GM21360 (cell line): ENCODE results near the gene CPVL.
A peak's percentile ranks its signal among the peaks of the same experiment; 100 is the strongest.
"Not testable (repeated sequence)": the region's sequence is repeated elsewhere in the genome, so short reads cannot be mapped to it uniquely, and the experiment has no call there.

Experiments
- ATAC-seq: cut with Tn5 transposase; IDR thresholded peaks from one replicate; pipeline ENCODE4 v1.9.1; 2021; ENCODE audit warnings: mild to moderate bottlenecking, moderate library complexity; ENCODE audit not compliant: unreplicated experiment

Gene CPVL

DNA sequence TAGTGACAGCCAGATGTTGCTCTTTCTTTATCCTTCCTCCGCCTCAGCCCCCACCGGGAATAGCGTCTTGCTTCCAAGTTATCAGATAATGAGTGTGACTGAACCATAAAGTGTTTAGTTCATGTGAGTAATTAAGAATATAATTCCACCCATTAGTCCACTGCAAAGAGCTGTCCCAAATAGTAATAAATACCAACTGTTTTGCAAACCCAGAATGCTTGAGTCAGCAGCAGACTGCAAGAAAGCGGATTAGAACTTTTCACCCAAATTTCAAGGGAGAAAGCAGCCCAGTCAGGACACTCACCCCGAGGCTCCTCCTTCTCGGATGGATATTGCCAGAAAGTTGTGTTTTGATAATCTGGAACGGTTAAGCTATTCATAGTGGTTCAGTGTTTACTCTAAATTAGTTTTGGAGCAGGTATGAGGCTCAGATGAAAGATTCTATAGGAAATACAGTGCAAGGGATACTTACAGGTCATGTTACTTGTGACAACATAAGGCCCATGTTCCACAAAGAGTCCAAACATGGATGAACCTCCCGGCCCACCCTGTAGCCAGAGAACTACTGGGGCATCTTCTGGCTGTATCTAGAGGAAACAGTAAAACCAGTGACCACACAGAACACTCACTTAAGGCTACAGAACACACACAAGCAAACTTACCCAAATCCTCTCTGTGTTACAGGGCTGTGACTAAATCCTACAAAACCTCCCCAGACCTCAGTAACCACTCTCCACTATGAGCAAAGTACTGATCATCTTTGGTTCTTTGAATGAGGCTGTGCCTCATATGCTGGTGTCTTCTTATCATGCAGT lies 50.5 kb downstream of the CPVL start:
- ATAC-seq, result no peak

DNA sequence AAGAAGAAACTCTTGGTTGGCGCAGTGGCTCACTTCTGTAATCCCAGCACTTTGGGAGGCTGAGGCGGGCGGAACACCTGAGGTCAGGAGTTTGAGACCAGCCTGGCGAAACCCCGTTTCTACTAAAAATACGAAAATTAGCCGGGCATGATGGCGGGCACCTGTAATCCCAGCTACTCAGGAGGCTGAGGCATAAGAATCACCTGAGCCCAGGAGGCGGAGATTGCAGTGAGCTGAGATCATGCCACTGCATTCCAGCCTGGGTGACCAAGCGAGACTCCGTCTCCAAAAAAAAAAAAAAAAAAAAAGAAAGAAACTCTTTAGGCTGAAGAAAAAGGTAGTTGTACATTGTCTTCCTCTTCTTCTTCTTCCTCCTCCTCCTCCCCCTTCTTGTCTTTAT lies 53.2 kb downstream of the CPVL start:
- not testable (repeated sequence) for ATAC-seq

DNA sequence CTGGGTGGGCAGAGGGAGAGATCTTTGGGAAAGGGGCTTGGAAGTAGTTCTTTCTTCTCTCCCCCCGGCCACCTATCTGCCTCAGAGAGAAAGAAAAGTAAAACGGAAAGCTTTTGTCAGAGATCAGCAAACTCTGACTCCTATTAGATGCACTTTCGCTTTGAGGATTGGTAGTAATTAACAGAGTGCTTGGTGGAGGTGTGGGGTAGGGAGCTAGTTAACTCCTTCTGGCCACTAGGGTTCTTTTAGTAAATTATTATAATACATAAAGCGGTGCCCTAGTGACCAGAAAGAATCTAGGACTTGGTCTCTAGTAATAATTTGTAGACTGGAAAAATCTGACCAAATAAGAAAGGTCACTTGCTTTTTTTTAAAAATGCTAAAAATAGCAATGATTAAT lies 54.6 kb downstream of the CPVL start:
- ATAC-seq, result no peak

DNA sequence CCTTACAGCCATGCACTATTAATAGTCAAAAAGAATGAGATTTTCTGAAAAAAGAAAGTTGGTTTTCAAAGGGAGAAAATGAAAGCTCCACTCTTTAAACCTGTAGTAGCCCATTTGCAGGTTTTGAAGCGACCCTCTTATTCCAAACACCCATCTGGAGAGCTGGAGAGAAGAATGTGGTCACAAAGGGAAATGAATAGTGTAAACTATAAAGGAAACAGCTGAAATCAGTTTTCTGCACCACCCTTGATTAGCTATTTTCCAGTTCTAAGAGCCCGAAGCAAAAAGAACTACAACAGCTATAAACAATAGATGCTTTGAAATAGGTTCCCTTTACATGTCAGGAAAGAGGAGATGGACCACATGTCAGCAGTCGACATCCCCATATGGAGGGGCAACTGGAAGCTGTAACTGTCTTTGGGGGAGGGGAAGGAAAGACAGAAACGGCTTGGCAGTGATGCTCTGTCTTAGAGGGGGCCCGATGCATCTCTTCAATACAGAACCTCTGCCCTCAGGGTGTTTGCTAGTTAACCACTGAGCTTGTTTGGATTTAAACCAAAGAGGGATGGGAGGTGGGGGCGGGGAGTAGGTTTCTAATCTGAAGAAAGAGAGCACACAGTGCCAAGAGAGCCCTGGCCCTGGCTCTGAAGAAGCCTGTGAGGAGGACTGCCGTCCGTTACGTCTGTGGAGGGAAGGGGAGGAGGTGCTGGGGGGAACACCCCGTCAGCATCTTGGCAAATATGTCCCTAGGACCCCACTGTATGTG lies 55.3 kb downstream of the CPVL start:
- no peak for ATAC-seq

DNA sequence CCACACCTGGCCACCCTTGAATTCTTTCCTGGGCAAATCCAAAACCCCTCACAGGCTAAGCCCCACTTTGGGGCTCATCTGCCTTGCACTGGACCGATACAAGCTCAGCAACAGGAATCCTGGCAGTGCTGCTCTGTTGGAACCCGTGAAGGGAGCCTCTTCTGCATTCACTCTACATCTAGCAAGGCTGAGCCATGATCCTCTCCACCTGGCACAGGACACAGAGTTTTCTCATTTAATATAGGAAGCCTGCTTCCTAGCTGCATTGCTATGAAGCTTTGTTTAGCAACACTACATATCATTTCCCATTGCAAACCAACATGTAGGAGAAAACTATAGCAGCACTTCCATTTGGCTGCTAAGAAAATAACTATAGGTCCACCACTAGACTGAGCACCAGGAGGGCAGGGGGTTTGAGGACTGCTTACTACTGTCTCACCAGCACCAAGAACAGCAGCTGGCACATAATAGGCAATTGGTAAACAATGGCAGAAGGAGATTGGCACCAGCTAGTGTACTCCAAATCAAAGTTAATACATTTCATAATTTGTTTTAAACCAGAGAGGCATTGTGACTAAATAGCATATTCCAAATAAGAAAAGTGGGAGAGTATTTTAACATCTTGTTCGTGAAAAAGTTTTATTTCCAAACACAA lies 56.1 kb downstream of the CPVL start:
- ATAC-seq, result no peak

DNA sequence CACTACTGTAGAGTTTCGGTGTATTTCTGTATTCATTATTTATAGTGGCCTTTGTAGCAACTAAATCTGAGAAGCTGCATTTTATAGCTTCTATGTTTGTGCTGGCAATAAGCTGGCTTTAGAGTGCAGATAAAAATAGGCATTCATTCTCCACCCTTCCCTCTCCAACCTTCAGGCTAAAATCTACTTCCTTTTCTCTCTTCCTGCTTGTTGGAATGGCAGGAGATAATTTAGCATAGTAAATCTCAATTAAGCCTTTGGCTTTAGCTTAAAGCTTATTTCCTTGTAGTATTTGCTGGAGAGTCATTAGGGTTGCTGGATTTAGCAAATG lies 58.5 kb downstream of the CPVL start:
- ATAC-seq, result no peak

DNA sequence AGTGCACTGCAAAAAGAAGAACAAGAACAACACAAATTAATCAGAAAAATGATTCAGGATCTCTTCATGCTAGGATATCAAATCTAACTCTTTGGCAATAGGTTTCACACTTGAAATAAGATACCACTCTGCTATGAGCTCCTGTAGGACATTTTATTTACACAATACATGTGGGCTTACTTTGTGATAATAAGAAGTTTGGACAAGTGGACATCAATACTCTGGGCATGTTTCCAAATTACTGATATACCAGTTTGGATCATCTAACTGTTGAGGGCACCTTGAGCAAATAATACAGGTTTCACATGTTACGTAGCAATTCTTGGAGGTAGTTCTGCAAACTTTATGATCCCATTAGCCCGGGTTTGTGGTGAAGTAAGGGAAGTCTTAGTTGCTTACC lies 59.8 kb downstream of the CPVL start:
- ATAC-seq, result no peak

DNA sequence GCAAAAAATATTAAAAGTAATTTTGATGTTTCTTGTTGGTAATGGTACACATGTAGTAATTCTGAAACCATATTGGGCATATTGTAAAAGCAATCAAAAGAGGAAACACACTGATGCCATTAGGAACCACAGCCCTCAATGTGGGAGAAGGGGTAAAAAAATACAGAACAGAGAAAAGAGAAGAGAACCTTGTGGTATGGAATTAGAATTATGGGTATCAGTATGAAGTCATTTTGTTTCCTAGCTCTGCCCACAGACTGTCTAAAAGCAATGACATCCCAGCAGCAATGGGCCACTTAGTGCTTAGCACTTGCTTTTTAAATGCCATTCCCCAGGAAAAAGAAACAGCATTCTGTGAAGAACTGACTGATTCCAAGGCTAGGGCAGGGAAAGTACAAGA lies 61.5 kb downstream of the CPVL start:
- ATAC-seq, result peak; percentile 77

DNA sequence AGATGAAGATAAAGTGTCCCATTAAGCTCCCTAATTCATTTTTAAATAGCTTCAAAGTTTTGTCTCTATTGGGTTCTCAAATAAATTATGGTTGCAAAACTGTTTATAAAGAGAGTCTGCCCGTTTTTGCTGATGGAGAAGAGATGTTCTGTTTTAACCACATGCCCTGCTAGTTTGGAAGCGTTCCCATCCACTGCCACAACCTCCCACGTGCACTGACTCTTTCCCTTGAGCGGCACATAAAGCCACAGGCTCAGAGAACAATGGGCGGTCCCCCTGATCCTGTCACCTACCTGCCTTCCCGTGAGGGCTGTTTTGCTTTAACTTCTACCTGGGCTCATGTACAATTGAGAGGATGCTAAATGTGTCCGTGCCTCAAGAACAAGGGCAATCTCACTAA lies 65.5 kb downstream of the CPVL start:
- no peak for ATAC-seq

DNA sequence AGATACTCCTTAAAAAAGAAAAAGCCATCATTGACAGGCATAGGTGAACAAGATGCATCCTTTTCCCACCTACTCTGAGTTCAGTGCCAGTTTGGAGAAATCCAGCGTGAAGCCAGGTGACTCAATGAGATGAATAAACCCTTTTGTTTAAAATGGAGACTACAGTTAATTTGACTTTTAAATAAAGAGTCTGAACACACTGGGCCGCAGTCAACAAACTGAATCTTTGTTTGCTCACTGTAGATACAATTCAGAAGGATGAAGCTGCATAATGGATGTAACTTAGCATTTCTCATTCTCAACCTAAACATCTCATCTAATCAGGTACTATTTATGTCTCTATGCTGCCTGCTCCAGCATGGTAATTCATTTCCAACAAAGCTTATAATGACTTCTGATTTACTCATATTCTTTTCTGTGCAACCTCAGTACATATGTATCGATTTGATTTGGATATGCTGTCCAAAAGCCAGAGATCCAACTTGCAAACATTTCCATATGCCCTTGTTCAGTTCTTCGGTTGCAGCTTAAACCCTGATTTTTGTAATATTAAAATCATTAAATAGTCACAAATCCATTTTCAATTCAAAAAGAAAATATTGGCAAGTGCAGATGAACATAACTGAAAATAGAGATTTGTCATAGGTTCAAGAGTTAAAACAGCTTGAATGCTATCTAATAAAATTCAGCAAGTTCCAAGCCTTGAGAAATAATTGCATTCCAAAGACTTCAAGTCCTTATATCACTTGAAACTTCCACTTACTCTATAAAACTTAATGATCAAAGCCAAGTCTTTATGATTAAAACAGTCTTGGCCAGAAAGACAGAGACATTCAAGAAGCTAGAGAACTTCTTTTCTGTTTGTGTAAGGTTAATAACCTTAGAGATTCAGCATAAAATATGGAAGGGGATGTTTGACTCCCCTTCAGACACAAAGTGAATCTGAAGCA lies 67.8 kb downstream of the CPVL start:
- no peak for ATAC-seq

DNA sequence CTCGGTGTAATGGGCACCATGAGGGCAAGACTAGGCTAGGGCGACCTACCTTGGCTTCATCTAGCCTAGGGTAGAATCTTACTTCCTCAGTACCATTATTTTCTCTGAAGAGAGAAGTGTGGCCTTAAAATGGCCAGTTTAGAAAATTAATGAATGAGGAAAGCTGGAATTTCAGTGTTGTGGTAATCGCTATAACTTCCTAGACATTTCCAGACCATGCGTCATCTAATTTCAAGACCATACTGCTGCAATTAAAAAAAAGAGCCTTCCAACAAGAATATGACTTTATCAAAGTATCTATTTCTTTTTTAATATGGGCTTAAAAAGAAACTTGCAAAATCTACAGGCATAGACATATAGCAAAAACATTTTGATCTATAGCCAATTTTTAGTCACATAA lies 68.5 kb downstream of the CPVL start:
- no peak for ATAC-seq

DNA sequence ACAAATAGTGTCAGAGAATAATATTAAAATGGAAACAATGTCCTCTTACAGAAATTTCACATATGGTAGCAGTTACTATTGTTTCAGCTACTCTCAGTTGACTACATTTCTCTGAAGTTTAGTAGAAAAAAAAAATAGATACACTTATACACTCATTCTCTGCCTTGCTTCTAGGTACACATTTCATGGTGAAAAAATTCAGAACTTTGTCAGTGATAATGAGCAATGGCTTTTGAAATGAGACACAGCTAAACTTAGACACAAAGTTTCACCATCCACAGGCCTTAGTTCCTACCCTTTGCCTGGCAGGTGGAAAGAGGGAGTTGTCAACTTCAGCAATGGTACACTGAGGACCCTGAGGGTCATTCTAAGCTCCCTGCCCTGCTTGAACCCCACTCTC lies 69.2 kb downstream of the CPVL start:
- ATAC-seq, result no peak

DNA sequence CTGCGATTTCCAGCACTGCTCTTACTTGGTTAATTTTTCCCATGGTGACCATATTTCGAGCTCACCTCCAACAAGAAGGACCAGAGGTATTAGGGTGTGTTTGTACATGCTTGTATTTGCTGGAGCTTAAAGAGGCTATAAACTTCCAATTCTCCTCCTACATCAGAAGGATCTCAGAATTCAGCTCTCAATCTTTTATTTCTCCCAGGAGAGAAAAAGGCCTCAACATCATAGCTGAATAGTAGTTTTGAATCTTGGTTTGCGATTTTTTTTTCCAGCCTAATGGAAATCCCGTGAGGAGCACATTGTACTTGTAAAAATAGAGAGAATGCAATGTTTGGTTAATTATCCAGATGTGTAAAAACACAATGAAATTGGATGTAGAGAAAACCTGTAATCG lies 69.7 kb downstream of the CPVL start:
- no peak for ATAC-seq

DNA sequence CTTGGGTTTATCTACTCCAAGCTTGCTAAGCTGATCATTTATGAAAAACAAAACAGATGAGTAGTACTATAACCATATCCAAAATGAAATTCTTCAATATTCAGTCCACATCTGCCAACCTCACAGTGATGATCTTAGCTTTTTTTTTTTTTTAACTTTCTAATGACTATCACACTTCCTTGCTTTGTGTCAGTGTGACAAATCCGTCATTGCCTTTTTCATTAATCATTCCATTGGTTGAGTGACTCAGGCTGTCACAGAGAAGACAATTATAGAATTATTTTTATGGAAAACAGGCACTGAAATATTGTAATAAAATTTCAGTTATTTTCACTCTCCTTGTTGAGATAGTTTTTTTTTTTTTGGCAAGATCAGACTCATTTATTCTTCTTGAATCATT lies 70.7 kb downstream of the CPVL start:
- ATAC-seq, result no peak

DNA sequence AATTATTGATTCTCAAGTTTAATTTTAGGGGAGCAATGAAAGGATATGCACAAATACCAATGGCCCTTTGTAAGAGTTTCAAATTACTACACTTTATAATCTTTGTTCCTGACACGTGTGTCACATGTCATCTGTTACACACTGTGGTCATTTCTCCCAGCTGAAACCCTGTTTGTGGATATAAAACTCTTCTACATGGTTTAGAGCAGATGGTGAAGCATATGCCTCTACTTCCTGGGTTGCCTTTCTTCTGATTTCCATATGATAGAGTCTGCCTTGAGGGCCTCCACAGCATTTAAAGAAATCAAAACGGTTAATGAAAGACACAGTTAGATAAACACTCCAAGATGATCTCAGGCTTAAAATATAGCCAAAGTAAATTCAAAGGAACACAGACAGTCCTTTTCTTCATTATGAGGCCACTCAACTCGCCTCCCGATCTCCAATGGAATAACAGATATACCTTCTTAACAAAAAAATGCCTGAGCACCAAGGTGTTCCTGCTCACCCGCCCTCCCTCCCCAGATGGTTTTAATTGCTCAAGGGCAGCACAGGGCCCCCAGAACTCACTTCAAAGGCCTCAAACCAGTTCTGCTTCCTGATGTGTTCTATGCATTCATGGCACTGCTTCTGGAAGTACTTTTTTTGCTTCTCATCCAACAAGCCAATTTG lies 75.0 kb downstream of the CPVL start:
- ATAC-seq, result no peak

DNA sequence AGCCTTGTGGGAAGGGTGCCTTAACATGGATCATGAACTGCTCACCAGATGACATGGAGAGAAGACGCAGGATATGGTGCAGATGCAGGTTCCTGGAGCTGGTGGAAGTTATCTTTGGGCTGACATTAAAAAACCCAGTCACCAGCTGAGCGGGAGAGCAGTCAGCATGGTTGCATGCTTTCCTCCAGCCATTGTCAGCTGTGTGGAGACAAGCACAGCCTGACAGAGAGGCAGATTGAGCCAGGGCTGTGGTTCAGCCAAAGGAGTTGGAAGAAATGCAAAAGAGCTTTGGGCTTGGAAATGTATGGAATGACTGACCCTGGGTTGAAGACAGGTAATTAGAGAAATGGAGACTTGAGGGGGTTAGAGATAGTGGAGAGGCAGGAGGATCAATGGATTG lies 79.7 kb downstream of the CPVL start:
- no peak for ATAC-seq

DNA sequence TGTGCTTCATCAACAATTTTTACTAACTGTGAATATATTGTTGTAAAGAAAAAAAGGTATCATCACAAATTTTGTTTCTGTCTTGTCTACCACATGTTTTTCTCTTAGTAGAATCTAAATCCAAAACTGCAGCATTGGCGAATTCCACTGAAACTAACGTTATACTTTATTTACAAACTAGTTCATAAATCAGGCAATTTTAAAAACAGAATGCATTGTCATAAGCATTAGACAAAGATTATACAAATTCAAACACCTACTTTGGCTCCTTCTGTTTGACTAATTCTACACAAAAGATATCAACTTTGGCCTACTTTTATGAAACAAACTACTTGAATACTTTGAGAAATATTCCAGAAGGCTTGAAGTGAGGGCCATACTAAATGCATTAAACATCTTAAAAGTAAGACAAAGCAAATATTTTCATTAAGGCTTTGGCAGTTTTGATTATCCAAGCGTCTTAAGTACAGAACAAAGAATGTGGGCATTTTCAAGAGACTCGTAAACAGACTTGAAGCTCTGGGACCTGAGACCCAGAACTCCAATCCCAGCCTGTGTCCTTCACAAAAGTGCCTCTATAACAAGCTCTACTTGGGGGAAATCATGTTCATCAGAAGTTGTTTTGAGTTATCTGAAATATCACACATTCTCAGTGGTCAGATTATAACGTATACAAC lies 81.0 kb downstream of the CPVL start:
- no peak for ATAC-seq

DNA sequence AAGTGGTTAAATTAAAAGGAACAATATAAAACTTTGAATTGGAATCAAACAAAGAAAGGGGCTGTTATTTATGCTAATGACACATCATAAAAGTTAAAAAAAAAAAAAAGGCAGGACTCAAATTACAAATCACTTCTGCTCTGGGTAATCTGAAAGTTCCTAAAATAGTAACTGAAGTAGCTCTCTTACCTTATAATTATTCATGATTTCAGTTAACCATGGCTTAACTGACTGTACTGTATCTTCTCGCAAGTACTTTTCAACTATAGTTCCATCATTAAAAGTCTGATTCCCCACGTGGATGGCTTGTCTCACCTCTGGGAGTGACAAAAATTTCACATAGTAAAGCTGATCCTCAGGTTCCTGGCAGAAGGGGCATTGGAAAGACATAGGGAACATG lies 82.5 kb downstream of the CPVL start:
- no peak for ATAC-seq

DNA sequence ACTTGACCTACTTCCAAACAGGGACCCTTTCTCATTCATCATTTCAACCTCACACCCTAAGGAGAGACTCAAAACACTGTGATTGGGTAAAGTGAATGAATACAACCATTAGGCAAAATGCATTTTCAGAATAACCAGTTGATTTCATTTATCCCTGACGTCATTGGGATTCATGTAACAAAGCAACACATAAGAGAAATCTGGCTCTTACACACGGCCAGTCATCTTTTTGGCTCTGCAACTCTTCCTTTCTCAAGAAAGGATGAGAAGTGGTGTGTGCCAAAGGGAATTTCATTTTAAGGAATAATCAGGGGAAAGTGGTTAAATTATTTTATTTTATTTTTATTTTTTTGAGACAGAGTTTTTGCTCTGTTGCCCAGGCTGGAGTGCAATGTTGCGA lies 83.1 kb downstream of the CPVL start:
- no peak for ATAC-seq
